NCI-H2227 treated with DMSO at 0.1 percent for 48 hours (cell line): ENCODE measurements around the gene WNT5B.
"Not testable (repeated sequence)": the region's sequence is repeated elsewhere in the genome, so short reads cannot be mapped to it uniquely, and the experiment has no call there.

Experiments
- DNase-seq: peaks from one replicate; lab custom pipeline; 2025; lab: John Stamatoyannopoulos, UW

The WNT5B gene

GRCh38 chr12:1598757-1599156 lies 30.3 kb upstream of the WNT5B start:
- DNase-seq = no peak

GRCh38 chr12:1602706-1603105 lies 26.3 kb upstream of the WNT5B start:
- not testable (repeated sequence) for DNase-seq

- no peak for DNase-seq
Observed at GRCh38 chr12:1603269-1603993, 25.6 kb upstream of the WNT5B start.

- DNase-seq = no peak
Observed at GRCh38 chr12:1604464-1604863, 24.6 kb upstream of the WNT5B start.

GRCh38 chr12:1605129-1606020 lies 23.7 kb upstream of the WNT5B start:
- DNase-seq = no peak

GRCh38 chr12:1606021-1606622 lies 22.9 kb upstream of the WNT5B start:
- DNase-seq = no peak

- DNase-seq = no peak
Observed at GRCh38 chr12:1607940-1608712, 20.9 kb upstream of the WNT5B start.

- no peak for DNase-seq
Observed at GRCh38 chr12:1608713-1609119, 20.3 kb upstream of the WNT5B start.

GRCh38 chr12:1610072-1610643 lies 18.9 kb upstream of the WNT5B start:
- no peak for DNase-seq

- no peak for DNase-seq
Observed at GRCh38 chr12:1611803-1612572, 17.0 kb upstream of the WNT5B start.

- DNase-seq = no peak
Observed at GRCh38 chr12:1613860-1614259, 15.2 kb upstream of the WNT5B start.

GRCh38 chr12:1614360-1614759 lies 14.7 kb upstream of the WNT5B start:
- DNase-seq = no peak

GRCh38 chr12:1616233-1617066 lies 12.6 kb upstream of the WNT5B start:
- DNase-seq = no peak

- no peak for DNase-seq
Observed at GRCh38 chr12:1618489-1618888, 10.5 kb upstream of the WNT5B start.

GRCh38 chr12:1619159-1619558 lies 9.9 kb upstream of the WNT5B start:
- no peak for DNase-seq

- no peak for DNase-seq
Observed at GRCh38 chr12:1619587-1619986, 9.4 kb upstream of the WNT5B start.

GRCh38 chr12:1620092-1620491 lies 8.9 kb upstream of the WNT5B start:
- no peak for DNase-seq

- no peak for DNase-seq
Observed at GRCh38 chr12:1622406-1622805, 6.6 kb upstream of the WNT5B start.

- DNase-seq = no peak
Observed at GRCh38 chr12:1629338-1630132, 504 bp downstream of the WNT5B start.
